SK-N-MC (cell line): Measurements from ENCODE around the gene BBLN.
"Not testable (repeated sequence)": the region's sequence is repeated elsewhere in the genome, so short reads cannot be mapped to it uniquely, and the experiment has no call there.

Experiments used
- DNase-seq: peaks from one replicate; pipeline ENCODE4 v3.0.0-alpha.2; 2011; ENCODE audit warnings: low read depth, low spot score
- H3K27ac ChIP-seq: fragments of 200-600 bp; sonication (generic); 2 replicates; pipeline ENCODE4 v1.5.1; 2016; ENCODE audit warnings: mixed run types
- H3K36me3 ChIP-seq: fragments of 200-600 bp; sonication (generic); 2 replicates; pipeline ENCODE4 v1.6.1; 2017; ENCODE audit warnings: antibody characterized with exemption, low read length, mixed read lengths; ENCODE audit not compliant: insufficient read depth
- H3K4me3 ChIP-seq: fragments of 200-600 bp; sonication (generic); 2 replicates; pipeline ENCODE4 v1.5.1; 2016
- H3K9ac ChIP-seq: fragments of 200-600 bp; sonication (generic); 2 replicates; pipeline ENCODE4 v1.8.0; 2017; ENCODE audit warnings: mixed run types, mixed read lengths; ENCODE audit not compliant: insufficient read length
- H3K9me3 ChIP-seq: fragments of 200-600 bp; sonication (generic); 2 replicates; pipeline ENCODE4 v1.6.1; 2017; ENCODE audit warnings: low read depth, mild to moderate bottlenecking, antibody characterized with exemption, low read length, moderate library complexity, mixed read lengths
- EZH2 ChIP-seq: fragments of 200-600 bp; sonication (generic); IDR thresholded peaks from one replicate; pipeline ENCODE4 v1.6.1; 2017; ENCODE audit warnings: antibody characterized with exemption
- FOXP2 ChIP-seq: optimal IDR thresholded peaks from 2 replicates; pipeline ENCODE3; 2011; ENCODE audit warnings: mild to moderate bottlenecking, moderate library complexity; ENCODE audit not compliant: insufficient read depth; ENCODE audit errors: extremely low read length, control extremely low read depth
- POLR2AphosphoS5 ChIP-seq: IDR thresholded peaks from 2 replicates; pipeline ENCODE4 v1.6.1; 2012; ENCODE audit warnings: mild to moderate bottlenecking, low read depth, low read length, borderline replicate concordance

BBLN gene

GRCh38 chr9:128123451-128124080 is 36.5 kb upstream of the BBLN start:
- Histone ChIP-seq H3K4me3 (no peak overlapping the region), H3K27ac (no peak overlapping the region), H3K36me3 (peaks cover 10% of the 10 kb centered on the region; the same call in 1 of the 2 replicates), H3K9me3 (no peaks in the 10 kb centered on the region), H3K9ac (no peak overlapping the region)
- TF ChIP-seq EZH2 = no peak
- no peak for TF ChIP-seq POLR2AphosphoS5
- TF ChIP-seq FOXP2 = no peak
- no peak for DNase-seq

- DNase-seq = no peak
- TF ChIP-seq EZH2 (no peak), FOXP2 (no peak), POLR2AphosphoS5 (no peak)
- no peak overlapping the region for H3K9ac ChIP-seq
- H3K36me3 ChIP-seq = peaks cover 10% of the 10 kb centered on the region; the same call in 1 of the 2 replicates
- H3K27ac ChIP-seq = no peak overlapping the region
- no peak overlapping the region for H3K4me3 ChIP-seq
- H3K9me3 ChIP-seq = no peaks in the 10 kb centered on the region
Measured at GRCh38 chr9:128124451-128124850, 35.6 kb upstream of the BBLN start.

- no peak overlapping the region for H3K27ac ChIP-seq
- TF ChIP-seq POLR2AphosphoS5 (no peak), FOXP2 (no peak), EZH2 (no peak)
- no peak overlapping the region for H3K9ac ChIP-seq
- H3K4me3 ChIP-seq = no peak overlapping the region
- H3K9me3 ChIP-seq = no peaks in the 10 kb centered on the region
- peaks cover 10% of the 10 kb centered on the region; the same call in 1 of the 2 replicates for H3K36me3 ChIP-seq
- DNase-seq = no peak
Measured at GRCh38 chr9:128124873-128125579, 35.0 kb upstream of the BBLN start.

- TF ChIP-seq EZH2 (no peak), FOXP2 (no peak), POLR2AphosphoS5 (no peak)
- Histone ChIP-seq H3K9me3 (no peaks in the 10 kb centered on the region), H3K9ac (peak overlapping the region; percentile 26), H3K27ac (no peak overlapping the region; the same call in 1 of the 2 replicates), H3K36me3 (peaks cover 10% of the 10 kb centered on the region; the same call in 1 of the 2 replicates), H3K4me3 (peak overlapping the region; percentile 62)
- no peak for DNase-seq
Measured at GRCh38 chr9:128125580-128126354, 34.3 kb upstream of the BBLN start.

- H3K27ac ChIP-seq = peak within 1 kb of the TSS; percentile 92
- no peak; the same call in 1 of the 2 replicates for TF ChIP-seq POLR2AphosphoS5
- no peak for TF ChIP-seq FOXP2
- TF ChIP-seq EZH2 = no peak
Measured at GRCh38 chr9:128127568-128127989, 32.5 kb upstream of the BBLN start, which contains the start of gene PTGES2. PTGES2 (minus strand) TSS chr9:128127729; CDS start chr9:128127717, 12 bp downstream.

GRCh38 chr9:128127990-128128835 is 31.9 kb upstream of the BBLN start:
- peak overlapping the region; percentile 86 for H3K9ac ChIP-seq
- DNase-seq = peak; percentile 60
- TF ChIP-seq FOXP2 = no peak
- peak; percentile 64; the same call in 1 of the 2 replicates for TF ChIP-seq POLR2AphosphoS5
- no peaks in the 10 kb centered on the region for H3K9me3 ChIP-seq
- H3K36me3 ChIP-seq = peaks cover 10% of the 10 kb centered on the region; the same call in 1 of the 2 replicates
- peak overlapping the region; percentile 92 for H3K27ac ChIP-seq
- peak overlapping the region; percentile 98 for H3K4me3 ChIP-seq

More at GRCh38 chr9:128127568-128127989, 32.5 kb upstream of the BBLN start, which contains the start of gene PTGES2:
- Histone ChIP-seq H3K9ac (peak within 1 kb of the TSS; percentile 86), H3K4me3 (peak within 1 kb of the TSS; percentile 98), H3K9me3 (no peaks in the 10 kb centered on the region), H3K36me3 (peaks cover 10% of the 10 kb centered on the region; the same call in 1 of the 2 replicates)
- no peak for DNase-seq

GRCh38 chr9:128128836-128129590 is 31.1 kb upstream of the BBLN start:
- H3K27ac ChIP-seq = no peak overlapping the region
- H3K9me3 ChIP-seq = no peaks in the 10 kb centered on the region

GRCh38 chr9:128129976-128130590 is 30.0 kb upstream of the BBLN start:
- H3K36me3 ChIP-seq, H3K27ac ChIP-seq, H3K9ac ChIP-seq, H3K4me3 ChIP-seq, H3K9me3 ChIP-seq, DNase-seq: not testable (repeated sequence)

More at GRCh38 chr9:128128836-128129590, 31.1 kb upstream of the BBLN start:
- peaks cover 6% of the 10 kb centered on the region; the same call in 1 of the 2 replicates for H3K36me3 ChIP-seq
- TF ChIP-seq EZH2 = no peak
- no peak for TF ChIP-seq FOXP2
- no peak for TF ChIP-seq POLR2AphosphoS5
- no peak for DNase-seq
- H3K4me3 ChIP-seq = peak overlapping the region; percentile 98
- H3K9ac ChIP-seq = peak overlapping the region; percentile 86

- not testable (repeated sequence) for H3K27ac ChIP-seq, H3K9ac ChIP-seq, DNase-seq, H3K36me3 ChIP-seq, H3K4me3 ChIP-seq, H3K9me3 ChIP-seq
Measured at GRCh38 chr9:128130651-128131050, 29.4 kb upstream of the BBLN start.

GRCh38 chr9:128131346-128131745 is 28.7 kb upstream of the BBLN start:
- H3K9me3 ChIP-seq, H3K36me3 ChIP-seq, H3K9ac ChIP-seq, H3K27ac ChIP-seq, H3K4me3 ChIP-seq, DNase-seq: not testable (repeated sequence)
